Natural killer cell (primary cell): ENCODE data around the gene POLR2F. TPM values are rescaled to one million over a fixed set of nuclear protein-coding genes. Genes with fewer than 3 reads are reported as not detected.

Source experiments
- ATAC-seq, 3 donors: fragments of 150-1000 bp in 2 of 3; fragments of 200-7000 bp in 1 of 3; cut with Tn5 transposase; 1 replicate in 1 of 3; 2 replicates in 2 of 3; pipeline ENCODE4 v1.10.0; 2021; ENCODE audit warnings: mild to moderate bottlenecking in 2 of 3, moderate library complexity in 2 of 3
- DNase-seq, 2 donors: peaks; one replicate each; pipeline versions ENCODE4 v3.0.0 to v3.0.0-alpha.2; 2013 to 2021; ENCODE audit warnings: mixed read lengths in 1 of 2
- H3K27ac ChIP-seq: one replicate; pipeline ENCODE4 v1.5.1; 2013; ENCODE audit warnings: mild to moderate bottlenecking, low read length
- H3K27me3 ChIP-seq: one replicate; pipeline ENCODE4 v1.6.1; 2013; ENCODE audit warnings: low read length; ENCODE audit not compliant: control insufficient read depth, insufficient read depth
- H3K36me3 ChIP-seq: one replicate; pipeline ENCODE4 v1.6.1; 2013; ENCODE audit warnings: low read length; ENCODE audit not compliant: control insufficient read depth, insufficient read depth
- H3K4me1 ChIP-seq: one replicate; pipeline ENCODE4 v1.6.1; 2013; ENCODE audit warnings: low read length; ENCODE audit not compliant: control insufficient read depth, insufficient read depth
- H3K4me3 ChIP-seq: one replicate; pipeline ENCODE4 v1.5.1; 2013; ENCODE audit warnings: low read length
- H3K9me3 ChIP-seq: one replicate; pipeline ENCODE4 v1.6.1; 2013; ENCODE audit warnings: low read length; ENCODE audit not compliant: control insufficient read depth, insufficient read depth
- H3K27ac Mint-ChIP-seq, 2 donors: one replicate each; pipeline ENCODE4 v1.8.0; 2022; ENCODE audit warnings: mild to moderate bottlenecking in 2 of 2, mixed read lengths in 2 of 2, moderate library complexity in 1 of 2
- H3K27me3 Mint-ChIP-seq, 2 donors: one replicate each; pipeline ENCODE4 v1.8.0; 2022; ENCODE audit warnings: low read depth in 2 of 2, mixed read lengths in 2 of 2
- H3K36me3 Mint-ChIP-seq: one replicate; pipeline ENCODE4 v1.8.0; 2022; ENCODE audit warnings: mixed read lengths
- H3K4me1 Mint-ChIP-seq, 2 donors: one replicate each; pipeline ENCODE4 v1.8.0; 2022; ENCODE audit warnings: mixed read lengths in 2 of 2
- H3K4me3 Mint-ChIP-seq: one replicate; pipeline ENCODE4 v1.8.0; 2022; ENCODE audit warnings: mild to moderate bottlenecking, moderate library complexity, mixed read lengths
- H3K9me3 Mint-ChIP-seq, 2 donors: one replicate each; pipeline ENCODE4 v1.8.0; 2022; ENCODE audit warnings: mixed read lengths in 2 of 2
- CTCF ChIP-seq: fragments of 200-600 bp; IDR thresholded peaks from one replicate; pipeline ENCODE4 v1.8.0; 2022; ENCODE audit warnings: antibody characterized with exemption
- WGBS: methylation state at CpG from one replicate; pipeline ENCODE4 v1.1.7; 2013; ENCODE audit warnings: missing lambda C conversion rate; ENCODE audit not compliant: insufficient coverage; 5-methylcytosine and 5-hydroxymethylcytosine counted together
- intact Hi-C: fragments of 100-400 bp; cut with micrococcal nuclease; formaldehyde crosslinking; loops from one replicate; pipeline ENCODE4 v1.14.2; 2022
- total RNA-seq, 4 donors: library from RNA; stranded (reverse); fragments of 120-200 nt in 1 of 4; gene quantifications; one replicate each; pipeline versions ENCODE4 v1.2.3 to v1.2.4, GENCODE V29; 2013 to 2022

POLR2F gene
- total RNA-seq, 3 donors from 2014 or later (not counting 1 experiment from before 2014, with no cell fraction given), result 38.7 to 40.6 (median 38.8) TPM

- H3K4me1 ChIP-seq, result peaks cover 20% of the 10 kb centered on the region
- peaks cover 13 to 30% of the 10 kb centered on the region in 2 donors for H3K4me1 Mint-ChIP-seq
- H3K27me3 ChIP-seq, result no peaks in the 10 kb centered on the region
- no peaks in the 10 kb centered on the region for H3K36me3 Mint-ChIP-seq
- no peaks in the 10 kb centered on the region for H3K9me3 ChIP-seq
- H3K36me3 ChIP-seq, result no peaks in the 10 kb centered on the region
- peak overlapping the region; percentile 84 for H3K4me3 Mint-ChIP-seq
- peak overlapping the region; percentile 75 to 83 for H3K27ac Mint-ChIP-seq
- peak; percentile 32 to 60 for DNase-seq
- WGBS, result under 1% methylated on average over 75 of the region's 75 CpGs
- H3K9me3 Mint-ChIP-seq, result no peaks in the 10 kb centered on the region
- peak overlapping the region; percentile 16 for H3K27ac ChIP-seq
- H3K4me3 ChIP-seq, result peak overlapping the region; percentile 43
- peak; percentile 18 to 38 (median 28) for ATAC-seq
- H3K27me3 Mint-ChIP-seq, result no peaks in the 10 kb centered on the region
- no peak for TF ChIP-seq CTCF
- intact Hi-C loops, result no loop called here
These were observed 47.0 kb upstream of the POLR2F start for GRCh38 chr22:37906364-37907008.

- Histone ChIP-seq H3K4me1 (peaks cover 20% of the 10 kb centered on the region), H3K27me3 (no peaks in the 10 kb centered on the region), H3K36me3 (peaks cover 3% of the 10 kb centered on the region), H3K9me3 (no peaks in the 10 kb centered on the region), H3K4me3 (peak overlapping the region; percentile 43), H3K27ac (peak overlapping the region; percentile 16)
- peaks cover 13 to 38% of the 10 kb centered on the region in 2 donors for H3K4me1 Mint-ChIP-seq
- no peak for ATAC-seq
- DNase-seq, result peak in 1 of 2 donors; percentile 19
- intact Hi-C loops, result no loop called here
- H3K27me3 Mint-ChIP-seq, result no peaks in the 10 kb centered on the region
- TF ChIP-seq CTCF, result no peak
- H3K9me3 Mint-ChIP-seq, result no peaks in the 10 kb centered on the region
- H3K27ac Mint-ChIP-seq, result peak overlapping the region; percentile 75 to 83
- H3K4me3 Mint-ChIP-seq, result peak overlapping the region; percentile 84
- WGBS, result 74% methylated on average over 19 of the region's 19 CpGs
- H3K36me3 Mint-ChIP-seq, result no peaks in the 10 kb centered on the region
These were observed 46.2 kb upstream of the POLR2F start for GRCh38 chr22:37907036-37907954.

GRCh38 chr22:37909766-37910165 lies 43.7 kb upstream of the POLR2F start:
- peaks cover 13 to 39% of the 10 kb centered on the region in 2 donors for H3K4me1 Mint-ChIP-seq
- H3K4me3 ChIP-seq, result no peak overlapping the region
- no peak for ATAC-seq
- H3K4me1 ChIP-seq, result peaks cover 20% of the 10 kb centered on the region
- TF ChIP-seq CTCF, result no peak
- H3K27me3 ChIP-seq, result no peaks in the 10 kb centered on the region
- no peak for DNase-seq
- no peak overlapping the region for H3K27ac ChIP-seq
- H3K36me3 ChIP-seq, result peaks cover 9% of the 10 kb centered on the region
- H3K27ac Mint-ChIP-seq, result no peak overlapping the region
- no peak overlapping the region for H3K4me3 Mint-ChIP-seq
- H3K27me3 Mint-ChIP-seq, result no peaks in the 10 kb centered on the region
- intact Hi-C loops, result no loop called here
- no peaks in the 10 kb centered on the region for H3K9me3 ChIP-seq
- 95% methylated on average over 6 of the region's 7 CpGs for WGBS
- no peaks in the 10 kb centered on the region for H3K36me3 Mint-ChIP-seq
- H3K9me3 Mint-ChIP-seq, result no peaks in the 10 kb centered on the region
